Endothelial cell of umbilical vein (primary cell): Measurements from ENCODE around the gene NDUFS6. TPM values are rescaled to one million over a fixed set of nuclear protein-coding genes. Genes with fewer than 3 reads are reported as not detected.

Experiments
- BruUV-seq: library from RNA; stranded (reverse); fragments of 400-500 nt; replicated peaks from 2 replicates; lab custom pipeline; 2021; lab: Mats Ljungman, UMichigan
- CTCF ChIA-PET: fragments of 300-600, 350-600 bp; sonication (Branson Sonifier 250); formaldehyde crosslinking; loops from one replicate; lab custom pipeline; 2021; ENCODE audit warnings: antibody characterized with exemption, inconsistent platforms; lab: Charles Lee
- POLR2A ChIA-PET: fragments of 300-600, 350-600 bp; sonication (Branson Sonifier 250); formaldehyde crosslinking; loops from one replicate; lab custom pipeline; 2021; ENCODE audit warnings: antibody characterized with exemption, inconsistent platforms; lab: Charles Lee
- DNase-seq: peaks from one replicate; pipeline ENCODE4 v3.0.0-alpha.2; 2011; ENCODE audit warnings: low read depth, low spot score
- FAIRE-seq: peaks from 2 replicates; lab custom pipeline; 2011; peaks lifted over from hg19 to GRCh38; lab: Jason Lieb, UNC
- H2AFZ ChIP-seq: 2 replicates; pipeline ENCODE4 v1.6.0; 2012; ENCODE audit warnings: low read depth, low read length, control low read depth, inconsistent platforms
- H3K27ac ChIP-seq: 2 replicates; pipeline ENCODE4 v1.5.1; 2011; ENCODE audit warnings: low read depth, mild to moderate bottlenecking, control low read depth, low read length, moderate library complexity; ENCODE audit not compliant: insufficient read depth
- H3K27me3 ChIP-seq, 2 experiments: 2 replicates each; pipeline versions ENCODE4 v1.6.0 to v1.6.1; 2011; ENCODE audit warnings: low read length in 2 of 2, mixed read lengths in 1 of 2; ENCODE audit not compliant: control insufficient read depth in 2 of 2, insufficient read depth in 2 of 2
- H3K36me3 ChIP-seq, 2 experiments: 2 replicates in 1 of 2; 3 replicates in 1 of 2; pipeline ENCODE4 v1.5.1; 2011; ENCODE audit warnings: low read length in 2 of 2, mild to moderate bottlenecking in 1 of 2, moderate library complexity in 1 of 2; ENCODE audit not compliant: control insufficient read depth in 2 of 2, insufficient read depth in 2 of 2; ENCODE audit errors: extremely low read depth in 1 of 2
- H3K4me1 ChIP-seq: 3 replicates; pipeline ENCODE4 v1.5.1; 2011; ENCODE audit warnings: mild to moderate bottlenecking, low read length; ENCODE audit not compliant: control insufficient read depth, insufficient read depth; ENCODE audit errors: extremely low read depth
- H3K4me2 ChIP-seq: 2 replicates; pipeline ENCODE4 v1.6.1; 2011; ENCODE audit warnings: low read length, control low read depth, mixed read lengths; ENCODE audit not compliant: insufficient read depth
- H3K4me3 ChIP-seq, 3 experiments: fragments of 200-600 bp in 1 of 3; sonication (generic), shearing (Covaris generic) in 1 of 3; replicated peaks in 1 of 3; 2 replicates each; pipeline ENCODE4 v1.5.1; 2011 to 2016; ENCODE audit warnings: control low read depth in 3 of 3, low read length in 3 of 3, mild to moderate bottlenecking in 2 of 3, inconsistent platforms in 1 of 3, low read depth in 1 of 3, moderate library complexity in 1 of 3; ENCODE audit not compliant: insufficient read depth in 1 of 3
- H3K79me2 ChIP-seq: 2 replicates; pipeline ENCODE4 v1.6.0; 2012; ENCODE audit warnings: low read length, inconsistent platforms; ENCODE audit not compliant: control insufficient read depth, insufficient read depth
- H3K9ac ChIP-seq: replicated peaks from 2 replicates; pipeline ENCODE3; 2011; ENCODE audit warnings: low read length, control low read depth; ENCODE audit not compliant: insufficient read depth; ENCODE audit errors: extremely low read depth
- H3K9me1 ChIP-seq: replicated peaks from 3 replicates; pipeline ENCODE4 v1.6.0; 2011; ENCODE audit warnings: mild to moderate bottlenecking, low read length; ENCODE audit not compliant: control insufficient read depth, insufficient read depth; ENCODE audit errors: extremely low read depth
- H3K9me3 ChIP-seq: replicated peaks from 2 replicates; pipeline ENCODE4 v1.5.1; 2012; ENCODE audit warnings: low read length, inconsistent platforms; ENCODE audit not compliant: control insufficient read depth, insufficient read depth
- H4K20me1 ChIP-seq: replicated peaks from 2 replicates; pipeline ENCODE3; 2011; ENCODE audit warnings: mild to moderate bottlenecking, low read length; ENCODE audit not compliant: control insufficient read depth, insufficient read depth; ENCODE audit errors: extremely low read depth
- EZH2 ChIP-seq: IDR thresholded peaks from 2 replicates; pipeline ENCODE4 v1.6.1; 2012; ENCODE audit warnings: borderline replicate concordance, low read depth, mild to moderate bottlenecking, moderate library complexity, low read length, inconsistent platforms; ENCODE audit not compliant: severe bottlenecking
- FOS ChIP-seq: IDR thresholded peaks from 2 replicates; pipeline ENCODE4 v1.6.1; 2011; ENCODE audit warnings: mild to moderate bottlenecking, low read length, moderate library complexity, borderline replicate concordance; ENCODE audit not compliant: insufficient read depth
- GATA2 ChIP-seq: IDR thresholded peaks from 2 replicates; pipeline ENCODE4 v1.7.0; 2011; ENCODE audit warnings: low read depth, mild to moderate bottlenecking, moderate library complexity, mixed read lengths, low read length; ENCODE audit not compliant: insufficient read length, insufficient read depth
- JUN ChIP-seq: IDR thresholded peaks from 2 replicates; pipeline ENCODE4 v1.6.1; 2011; ENCODE audit warnings: borderline replicate concordance, low read depth; ENCODE audit not compliant: insufficient read length, insufficient read depth
- MYC ChIP-seq: IDR thresholded peaks from one replicate; pipeline ENCODE4 v1.6.1; 2011; ENCODE audit warnings: mild to moderate bottlenecking, low read depth, low read length
- POLR2A ChIP-seq: IDR thresholded peaks from 2 replicates; pipeline ENCODE4 v1.6.1; 2012; ENCODE audit warnings: low read depth, mild to moderate bottlenecking, control low read depth, low read length
- POLR2AphosphoS5 ChIP-seq: IDR thresholded peaks from 2 replicates; pipeline ENCODE4 v1.6.1; 2012; ENCODE audit warnings: low read depth, mild to moderate bottlenecking, control low read depth, low read length, moderate library complexity; ENCODE audit not compliant: insufficient read depth
- dilution Hi-C: fragments of 300-500 bp; cut with MboI; formaldehyde crosslinking; loops from one replicate; pipeline ENCODE4 v1.15.0; 2019; ENCODE audit warnings: low sequenced_read_pairs; ENCODE audit not compliant: extremely low pct_ligation_motif_present
- intact Hi-C: fragments of 100-400 bp; cut with micrococcal nuclease; formaldehyde crosslinking; loops from one replicate; pipeline ENCODE4 v1.10.0; 2022
- polyA plus RNA-seq, 4 experiments: library from polyadenylated mRNA; depleted of rRNA in 3 of 4; stranded (reverse) in 3 of 4; unstranded in 1 of 4; fragments of >200 nt; gene quantifications; 2 replicates each; pipeline versions ENCODE4 v1.2.1 to v1.2.3, GENCODE V29; 2011 to 2012; ENCODE audit warnings: missing spikeins in 1 of 4
- total RNA-seq: library from RNA; stranded (reverse); gene quantifications from 2 replicates; pipeline ENCODE4 v1.2.3, GENCODE V29; 2021
- TF ChIP-seq, protein P1 (sequence below): IDR thresholded peaks from 2 replicates; pipeline ENCODE4 v1.6.1; 2011; ENCODE audit not compliant: insufficient read depth, insufficient read length
- TF ChIP-seq, protein P2 (sequence below), 2 donors: IDR thresholded peaks; 1 replicate in 1 of 2; 2 replicates in 1 of 2; pipeline ENCODE4 v1.5.1; 2011; ENCODE audit warnings: low read length in 2 of 2, mild to moderate bottlenecking in 2 of 2, moderate library complexity in 2 of 2, control low read depth in 1 of 2, inconsistent platforms in 1 of 2, low read depth in 1 of 2; ENCODE audit not compliant: insufficient read depth in 1 of 2; ENCODE audit errors: extremely low read depth in 1 of 2

NDUFS6 gene
- total and polyA plus RNA-seq, 2 donors (not counting 3 experiments of a cell fraction or from before 2014, with no cell fraction given), result 42.5 to 127 TPM

DNA sequence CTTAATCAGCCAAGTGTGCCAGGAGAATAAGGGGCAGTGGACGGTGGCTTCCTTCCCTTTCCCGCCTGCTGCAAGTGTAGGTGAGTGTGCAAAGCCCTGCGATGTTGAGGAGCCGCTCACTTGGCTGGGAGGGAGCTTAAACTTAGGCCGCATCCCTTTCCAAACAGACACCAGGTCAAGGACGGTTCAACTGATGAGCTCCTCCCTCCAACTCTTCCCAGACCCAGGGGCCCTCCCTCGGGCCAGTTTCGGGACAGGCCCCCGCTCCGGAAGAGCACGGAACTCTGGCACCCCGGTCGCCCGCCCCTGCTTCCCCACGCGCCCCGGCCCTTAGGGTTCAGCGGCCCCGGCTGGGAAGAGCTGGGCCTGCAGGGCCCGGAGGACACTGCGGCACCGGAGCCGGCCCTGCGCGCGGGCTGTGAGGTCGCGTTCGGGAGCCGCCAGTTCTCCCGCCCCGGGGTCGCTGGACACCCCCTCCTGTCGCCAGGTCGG, 2.1 kb upstream of the NDUFS6 start:
- FAIRE-seq, result no peak
- Histone ChIP-seq H3K9ac (peak overlapping the region; percentile 58), H3K4me1 (peaks cover 21% of the 10 kb centered on the region), H2AFZ (peak overlapping the region; percentile 41), H3K9me1 (no peaks in the 10 kb centered on the region), H3K4me2 (peak overlapping the region; percentile 88), H3K4me3 (peak overlapping the region; percentile 57 to 62 (median 58)), H3K36me3 (peaks cover 7 to 25% of the 10 kb centered on the region in 2 experiments), H3K9me3 (no peaks in the 10 kb centered on the region), H3K79me2 (peaks cover 64% of the 10 kb centered on the region), H3K27me3 (no peaks in the 10 kb centered on the region), H3K27ac (peak overlapping the region; percentile 38), H4K20me1 (no peaks in the 10 kb centered on the region)
- DNase-seq, result peak; percentile 21
- dilution Hi-C loops (no loop called here), intact Hi-C loops (loop anchor here (1.0 kb wide), 2 partner anchors 9 to 36 kb away; no protein-coding TSS in a partner anchor)
- ChIA-PET POLR2A (interaction anchor here (1.3 kb wide), 1 partner anchor 9 kb away, joined by 5 read pairs; no protein-coding TSS in a partner anchor), CTCF (interaction anchor here (1.2 to 3.9 kb wide), 4 partner anchors 9 to 36 kb away, joined by 5 to 20 read pairs (median 10); no protein-coding TSS in a partner anchor)
- no TSS peak for BruUV-seq
- no peak for TF ChIP-seq EZH2
- TF ChIP-seq JUN, result no peak
- TF ChIP-seq, protein P1, sequence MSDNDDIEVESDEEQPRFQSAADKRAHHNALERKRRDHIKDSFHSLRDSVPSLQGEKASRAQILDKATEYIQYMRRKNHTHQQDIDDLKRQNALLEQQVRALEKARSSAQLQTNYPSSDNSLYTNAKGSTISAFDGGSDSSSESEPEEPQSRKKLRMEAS, result no peak
- no peak for TF ChIP-seq POLR2A
- TF ChIP-seq MYC, result no peak
- no peak for TF ChIP-seq GATA2
- no peak for TF ChIP-seq FOS
- TF ChIP-seq, protein P2, sequence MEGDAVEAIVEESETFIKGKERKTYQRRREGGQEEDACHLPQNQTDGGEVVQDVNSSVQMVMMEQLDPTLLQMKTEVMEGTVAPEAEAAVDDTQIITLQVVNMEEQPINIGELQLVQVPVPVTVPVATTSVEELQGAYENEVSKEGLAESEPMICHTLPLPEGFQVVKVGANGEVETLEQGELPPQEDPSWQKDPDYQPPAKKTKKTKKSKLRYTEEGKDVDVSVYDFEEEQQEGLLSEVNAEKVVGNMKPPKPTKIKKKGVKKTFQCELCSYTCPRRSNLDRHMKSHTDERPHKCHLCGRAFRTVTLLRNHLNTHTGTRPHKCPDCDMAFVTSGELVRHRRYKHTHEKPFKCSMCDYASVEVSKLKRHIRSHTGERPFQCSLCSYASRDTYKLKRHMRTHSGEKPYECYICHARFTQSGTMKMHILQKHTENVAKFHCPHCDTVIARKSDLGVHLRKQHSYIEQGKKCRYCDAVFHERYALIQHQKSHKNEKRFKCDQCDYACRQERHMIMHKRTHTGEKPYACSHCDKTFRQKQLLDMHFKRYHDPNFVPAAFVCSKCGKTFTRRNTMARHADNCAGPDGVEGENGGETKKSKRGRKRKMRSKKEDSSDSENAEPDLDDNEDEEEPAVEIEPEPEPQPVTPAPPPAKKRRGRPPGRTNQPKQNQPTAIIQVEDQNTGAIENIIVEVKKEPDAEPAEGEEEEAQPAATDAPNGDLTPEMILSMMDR (IDR thresholded peaks at IDR 0.05; ENCODE audit: extremely low read depth in 1 of 2, insufficient read depth in 1 of 2, low read depth in 1 of 2, low read length in 2 of 2), result no peak
- TF ChIP-seq POLR2AphosphoS5, result no peak
